PC-3 (cell line): ENCODE measurements around the gene VTI1A.

ENCODE experiments used
- CTCF ChIP-seq: fragments of 300-600 bp; sonication (generic); conservative IDR thresholded peaks from 2 replicates; pipeline ENCODE4 v1.5.1; 2017; ENCODE audit warnings: antibody characterized with exemption, low read depth, mild to moderate bottlenecking, low read length
- EZH2 ChIP-seq: fragments of 300-600 bp; sonication (generic); IDR thresholded peaks from one replicate; pipeline ENCODE4 v1.6.1; 2017; ENCODE audit warnings: antibody characterized with exemption, mild to moderate bottlenecking, low read length; ENCODE audit not compliant: unreplicated experiment

GRCh38 chr10:112677689-112678088, 230.7 kb downstream of the VTI1A start:
- TF ChIP-seq CTCF: no peak
- TF ChIP-seq EZH2: no peak
